GM12872 (cell line): ENCODE data around the gene AP3S2.

Source experiments
- TF ChIP-seq, protein P1 (sequence below): IDR thresholded peaks from 3 replicates; pipeline ENCODE4 v1.5.1; 2011; ENCODE audit warnings: low read depth, mild to moderate bottlenecking, low read length, moderate library complexity; ENCODE audit not compliant: insufficient read depth

The AP3S2 gene

DNA sequence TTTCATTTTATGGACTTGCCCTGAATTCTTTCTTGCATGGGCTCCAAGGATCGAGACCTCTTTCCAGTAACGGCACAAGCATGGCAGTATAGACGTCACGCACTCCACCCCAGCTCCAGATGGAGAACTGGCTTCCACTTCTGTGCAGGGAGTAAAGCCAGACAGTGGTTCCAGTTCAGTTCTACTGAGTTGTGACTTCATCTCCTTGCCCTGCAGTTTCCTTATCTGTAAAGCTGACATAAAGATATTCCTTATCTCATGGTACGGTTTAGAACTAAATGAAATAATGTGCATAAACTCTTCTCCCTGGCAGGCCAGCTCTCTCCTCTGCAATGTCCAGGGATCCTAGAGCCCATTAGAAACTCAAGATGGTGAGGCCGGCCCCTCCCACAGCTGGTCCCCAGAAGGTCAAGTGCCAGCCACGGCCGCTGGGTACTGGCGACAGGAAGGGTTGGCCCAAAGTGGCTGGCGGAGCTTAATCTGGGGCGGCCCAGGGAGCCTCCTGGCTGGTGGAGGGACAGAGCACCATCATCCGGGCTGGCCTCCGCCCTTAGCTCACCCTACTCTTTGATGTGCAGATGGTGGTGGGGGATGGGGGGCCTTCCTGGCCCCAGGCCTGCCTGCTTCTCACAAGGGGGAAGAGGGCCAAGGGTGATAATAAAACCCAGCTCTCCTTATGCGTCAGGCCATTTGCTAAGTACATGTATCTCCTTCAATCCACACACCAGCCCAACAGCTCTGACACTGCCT lies 110.5 kb downstream of the AP3S2 start:
- TF ChIP-seq, protein P1, sequence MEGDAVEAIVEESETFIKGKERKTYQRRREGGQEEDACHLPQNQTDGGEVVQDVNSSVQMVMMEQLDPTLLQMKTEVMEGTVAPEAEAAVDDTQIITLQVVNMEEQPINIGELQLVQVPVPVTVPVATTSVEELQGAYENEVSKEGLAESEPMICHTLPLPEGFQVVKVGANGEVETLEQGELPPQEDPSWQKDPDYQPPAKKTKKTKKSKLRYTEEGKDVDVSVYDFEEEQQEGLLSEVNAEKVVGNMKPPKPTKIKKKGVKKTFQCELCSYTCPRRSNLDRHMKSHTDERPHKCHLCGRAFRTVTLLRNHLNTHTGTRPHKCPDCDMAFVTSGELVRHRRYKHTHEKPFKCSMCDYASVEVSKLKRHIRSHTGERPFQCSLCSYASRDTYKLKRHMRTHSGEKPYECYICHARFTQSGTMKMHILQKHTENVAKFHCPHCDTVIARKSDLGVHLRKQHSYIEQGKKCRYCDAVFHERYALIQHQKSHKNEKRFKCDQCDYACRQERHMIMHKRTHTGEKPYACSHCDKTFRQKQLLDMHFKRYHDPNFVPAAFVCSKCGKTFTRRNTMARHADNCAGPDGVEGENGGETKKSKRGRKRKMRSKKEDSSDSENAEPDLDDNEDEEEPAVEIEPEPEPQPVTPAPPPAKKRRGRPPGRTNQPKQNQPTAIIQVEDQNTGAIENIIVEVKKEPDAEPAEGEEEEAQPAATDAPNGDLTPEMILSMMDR, result no peak

DNA sequence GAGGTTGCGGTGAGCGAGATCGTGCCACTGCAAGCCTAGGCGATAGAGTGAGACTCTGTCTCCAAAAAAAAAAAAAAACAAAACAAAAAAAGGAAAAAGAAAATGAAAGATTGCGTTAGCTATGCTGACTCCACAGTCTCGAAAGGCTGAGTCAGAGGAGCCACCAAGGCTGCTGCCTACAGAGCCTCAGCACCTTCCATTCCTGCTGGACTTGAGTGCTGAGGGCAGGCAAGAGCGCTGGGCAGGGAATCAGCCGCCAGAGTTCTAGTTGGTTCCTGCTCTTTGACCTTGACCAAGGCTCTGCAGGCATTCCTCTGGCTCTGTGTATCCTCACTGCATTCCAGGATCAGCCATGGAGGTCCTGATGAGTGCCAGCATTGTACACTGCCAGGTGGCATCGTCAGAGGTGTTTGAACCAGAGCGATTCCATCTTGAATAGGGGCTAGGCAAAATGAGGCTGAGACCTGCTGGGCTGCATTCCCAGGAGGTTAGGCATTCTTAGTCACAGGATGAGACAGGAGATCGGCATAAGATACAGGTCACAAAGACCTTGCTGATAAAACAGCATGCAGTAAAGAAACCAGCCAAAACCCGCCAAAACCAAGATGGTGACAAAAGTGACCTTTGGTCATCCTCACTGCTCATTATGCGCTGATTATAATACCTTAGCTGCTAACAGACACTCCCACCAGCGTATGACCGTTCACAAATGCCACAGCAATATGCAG lies 111.7 kb downstream of the AP3S2 start:
- TF ChIP-seq, protein P1, result no peak

DNA sequence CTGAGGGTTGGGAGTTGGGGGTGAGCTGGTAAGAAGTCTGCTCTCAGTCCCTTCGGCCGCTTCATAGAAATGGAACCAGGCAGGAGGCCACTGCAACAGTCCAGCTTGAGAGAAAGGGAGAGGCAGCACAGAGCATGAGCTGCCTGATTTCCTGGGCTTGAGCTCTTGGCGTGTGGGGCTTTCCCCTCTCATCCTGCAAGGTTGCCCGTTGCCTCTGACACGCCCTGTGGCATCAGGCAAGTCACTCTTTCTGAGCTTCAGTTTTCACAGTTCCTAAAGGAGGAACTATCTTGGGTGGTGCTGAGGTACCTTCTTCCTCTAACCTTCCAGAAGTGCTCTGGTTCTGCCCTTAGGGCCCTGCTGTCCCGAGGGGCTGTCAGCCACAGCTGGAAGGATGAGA lies 112.7 kb downstream of the AP3S2 start:
- TF ChIP-seq, protein P1, result no peak

DNA sequence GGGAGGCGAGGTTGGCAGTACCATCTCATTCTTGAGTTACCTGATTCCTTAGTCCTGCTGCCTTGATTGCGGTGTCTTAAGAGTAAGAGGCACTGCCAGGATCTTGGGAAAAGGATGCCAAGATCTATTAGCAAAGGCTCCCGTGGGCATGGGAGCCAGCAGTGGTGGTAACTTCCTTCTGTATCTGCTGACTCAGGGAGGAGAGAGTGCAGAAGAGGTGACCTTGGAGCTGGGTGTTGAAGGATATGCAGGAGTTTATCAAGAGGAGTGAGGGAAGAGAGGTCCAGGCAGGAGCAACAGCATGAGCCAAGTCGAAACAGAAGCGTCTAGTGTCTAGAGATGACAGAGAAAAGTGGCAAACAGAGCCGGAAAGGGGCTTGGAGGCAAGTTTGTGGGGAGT lies 113.2 kb downstream of the AP3S2 start:
- TF ChIP-seq, protein P1, result no peak
